ENCODE data around the gene SLIT3.

SLIT3 gene

GRCh38 chr5:169270827-169271226, 30.1 kb downstream of the SLIT3 start:
- no peak overlapping the region for H3K4me3 ChIP-seq (ENCODE audit: low read depth, low read length)
- no peaks in the 10 kb centered on the region for H3K27me3 ChIP-seq (ENCODE audit: control insufficient read depth, insufficient read depth, low read length)
- H3K79me2 ChIP-seq = peaks cover 42% of the 10 kb centered on the region
- no peak for TF ChIP-seq CTCF (IDR thresholded peaks at IDR 0.05)
- no peak overlapping the region for H3K27ac ChIP-seq
- H3K4me1 ChIP-seq = peaks cover 57% of the 10 kb centered on the region
- H2AFZ ChIP-seq = no peak overlapping the region
- H3K9ac ChIP-seq = no peak overlapping the region
- H3K9me3 ChIP-seq (ENCODE audit: control insufficient read depth, low read length) = no peaks in the 10 kb centered on the region
- no peak overlapping the region for H3K4me2 ChIP-seq (ENCODE audit: low read length)
- H3K36me3 ChIP-seq (ENCODE audit: control insufficient read depth, insufficient read depth, low read length) = no peaks in the 10 kb centered on the region

GRCh38 chr5:169268019-169268418, 32.9 kb downstream of the SLIT3 start:
- no peak for TF ChIP-seq CTCF (IDR thresholded peaks at IDR 0.05)
- H3K79me2 ChIP-seq = peaks cover 65% of the 10 kb centered on the region
- peaks cover 65% of the 10 kb centered on the region for H3K4me1 ChIP-seq
- H3K9ac ChIP-seq = no peak overlapping the region
- H3K27me3 ChIP-seq (ENCODE audit: control insufficient read depth, insufficient read depth, low read length) = no peaks in the 10 kb centered on the region
- no peak overlapping the region for H3K4me2 ChIP-seq (ENCODE audit: low read length)
- no peak overlapping the region for H3K27ac ChIP-seq
- H3K4me3 ChIP-seq (ENCODE audit: low read depth, low read length) = no peak overlapping the region
- H3K36me3 ChIP-seq (ENCODE audit: control insufficient read depth, insufficient read depth, low read length) = no peaks in the 10 kb centered on the region
- no peak overlapping the region for H2AFZ ChIP-seq
- H3K9me3 ChIP-seq (ENCODE audit: control insufficient read depth, low read length) = no peaks in the 10 kb centered on the region

GRCh38 chr5:169265888-169266287, 35.1 kb downstream of the SLIT3 start:
- peak; percentile 27 for TF ChIP-seq CTCF (IDR thresholded peaks at IDR 0.05)
- Histone ChIP-seq H3K36me3 (ENCODE audit: control insufficient read depth, insufficient read depth, low read length) (no peaks in the 10 kb centered on the region), H3K27me3 (ENCODE audit: control insufficient read depth, insufficient read depth, low read length) (no peaks in the 10 kb centered on the region), H3K9me3 (ENCODE audit: control insufficient read depth, low read length) (no peaks in the 10 kb centered on the region), H3K4me2 (ENCODE audit: low read length) (peak overlapping the region; percentile 28), H3K27ac (peak overlapping the region; percentile 37), H2AFZ (no peak overlapping the region), H3K9ac (no peak overlapping the region), H3K79me2 (peaks cover 84% of the 10 kb centered on the region), H3K4me3 (ENCODE audit: low read depth, low read length) (no peak overlapping the region), H3K4me1 (peaks cover 50% of the 10 kb centered on the region)

GRCh38 chr5:169263591-169263990, 37.3 kb downstream of the SLIT3 start:
- Histone ChIP-seq H3K27ac (peak overlapping the region; percentile 3), H3K79me2 (peaks cover 84% of the 10 kb centered on the region), H2AFZ (no peak overlapping the region), H3K4me3 (ENCODE audit: low read depth, low read length) (no peak overlapping the region), H3K27me3 (ENCODE audit: control insufficient read depth, insufficient read depth, low read length) (no peaks in the 10 kb centered on the region), H3K9ac (no peak overlapping the region), H3K36me3 (ENCODE audit: control insufficient read depth, insufficient read depth, low read length) (no peaks in the 10 kb centered on the region), H3K4me1 (peaks cover 50% of the 10 kb centered on the region), H3K9me3 (ENCODE audit: control insufficient read depth, low read length) (no peaks in the 10 kb centered on the region), H3K4me2 (ENCODE audit: low read length) (no peak overlapping the region)
- no peak for TF ChIP-seq CTCF (IDR thresholded peaks at IDR 0.05)

- Histone ChIP-seq H3K4me2 (ENCODE audit: low read length) (no peak overlapping the region), H3K27me3 (ENCODE audit: control insufficient read depth, insufficient read depth, low read length) (no peaks in the 10 kb centered on the region), H3K9me3 (ENCODE audit: control insufficient read depth, low read length) (no peaks in the 10 kb centered on the region), H2AFZ (no peak overlapping the region), H3K4me1 (peaks cover 33% of the 10 kb centered on the region), H3K4me3 (ENCODE audit: low read depth, low read length) (no peak overlapping the region), H3K79me2 (peaks cover 79% of the 10 kb centered on the region), H3K36me3 (ENCODE audit: control insufficient read depth, insufficient read depth, low read length) (no peaks in the 10 kb centered on the region), H3K9ac (no peak overlapping the region), H3K27ac (no peak overlapping the region)
- no peak for TF ChIP-seq CTCF (IDR thresholded peaks at IDR 0.05)
Measured at GRCh38 chr5:169260896-169261569, 39.9 kb downstream of the SLIT3 start.
